Lung (tissue), 12 donors: ENCODE data around the gene DDX10. TPM values are rescaled to one million over a fixed set of nuclear protein-coding genes. Genes with fewer than 3 reads are reported as not detected.

Source experiments
- ATAC-seq: fragments of 200-7000 bp; cut with Tn5 transposase; one replicate; pipeline ENCODE4 v1.9.1; 2020; ENCODE audit warnings: moderate number of reproducible peaks; ENCODE audit not compliant: insufficient read depth, low FRiP score
- DNase-seq, 3 donors: peaks; one replicate each; pipeline ENCODE4 v3.0.0-alpha.2; 2013 to 2017
- H3K27ac ChIP-seq, 2 donors: one replicate each; pipeline ENCODE4 v1.5.1; 2013; ENCODE audit warnings: mild to moderate bottlenecking in 2 of 2, moderate library complexity in 2 of 2, control low read depth in 1 of 2, inconsistent platforms in 1 of 2, low read depth in 1 of 2, low read length in 1 of 2
- H3K27me3 ChIP-seq, 3 donors: one replicate each; pipeline ENCODE4 v1.5.1; 2013; ENCODE audit warnings: low read length in 2 of 3; ENCODE audit not compliant: control insufficient read depth in 3 of 3, insufficient read depth in 3 of 3
- H3K36me3 ChIP-seq, 4 donors: one replicate each; pipeline ENCODE4 v1.5.1; 2013; ENCODE audit warnings: low read length in 4 of 4, mild to moderate bottlenecking in 1 of 4, moderate library complexity in 1 of 4; ENCODE audit not compliant: control insufficient read depth in 4 of 4, insufficient read depth in 4 of 4
- H3K4me1 ChIP-seq, 5 donors: one replicate each; pipeline ENCODE4 v1.5.1; 2013; ENCODE audit warnings: low read length in 5 of 5, mild to moderate bottlenecking in 2 of 5, moderate library complexity in 1 of 5; ENCODE audit not compliant: control insufficient read depth in 5 of 5, insufficient read depth in 5 of 5
- H3K4me3 ChIP-seq: one replicate; pipeline ENCODE4 v1.5.1; 2013; ENCODE audit warnings: mild to moderate bottlenecking, control low read depth, moderate library complexity
- H3K9ac ChIP-seq, 2 donors: one replicate each; pipeline ENCODE4 v1.5.1; 2013; ENCODE audit warnings: low read length in 2 of 2, control low read depth in 1 of 2; ENCODE audit not compliant: insufficient read depth in 1 of 2
- H3K9me3 ChIP-seq, 4 donors: one replicate each; pipeline ENCODE4 v1.5.1; 2013; ENCODE audit warnings: low read length in 3 of 4, mild to moderate bottlenecking in 1 of 4, moderate library complexity in 1 of 4; ENCODE audit not compliant: control insufficient read depth in 4 of 4, insufficient read depth in 3 of 4
- WGBS, 2 donors: extraction: QIAGEN DNeasy Blood & Tissue Kit; methylation state at CpG; one replicate each; pipeline ENCODE4 v1.1.7; 2013; 5-methylcytosine and 5-hydroxymethylcytosine counted together
- polyA plus RNA-seq, 2 donors: library from polyadenylated mRNA; stranded (reverse); fragments of 200-250 nt; gene quantifications; one replicate each; pipeline ENCODE4 v1.2.1, GENCODE V29; 2013
- total RNA-seq, 2 donors: library from RNA; depleted of rRNA in 1 of 2; stranded (reverse); fragments of >200 nt in 1 of 2; gene quantifications; one replicate each; pipeline ENCODE4 v1.2.1, GENCODE V29; 2014 to 2021
- TF ChIP-seq, protein P1 (sequence below): IDR thresholded peaks from 2 replicates; pipeline ENCODE4 v1.5.1; 2012; ENCODE audit warnings: mild to moderate bottlenecking; ENCODE audit errors: control extremely low read depth, extremely low read depth
- donor health status: control.
- donor health status: control.
- donor health status: Bipolar disorder and iron deficiency.
- donor health status: healthy.
- donor health status: DM: yes; HTN: yes; CAD: no.

DDX10 gene
- total and polyA plus RNA-seq, 4 donors = 13.9 to 30.5 (median 18.8) TPM

DNA sequence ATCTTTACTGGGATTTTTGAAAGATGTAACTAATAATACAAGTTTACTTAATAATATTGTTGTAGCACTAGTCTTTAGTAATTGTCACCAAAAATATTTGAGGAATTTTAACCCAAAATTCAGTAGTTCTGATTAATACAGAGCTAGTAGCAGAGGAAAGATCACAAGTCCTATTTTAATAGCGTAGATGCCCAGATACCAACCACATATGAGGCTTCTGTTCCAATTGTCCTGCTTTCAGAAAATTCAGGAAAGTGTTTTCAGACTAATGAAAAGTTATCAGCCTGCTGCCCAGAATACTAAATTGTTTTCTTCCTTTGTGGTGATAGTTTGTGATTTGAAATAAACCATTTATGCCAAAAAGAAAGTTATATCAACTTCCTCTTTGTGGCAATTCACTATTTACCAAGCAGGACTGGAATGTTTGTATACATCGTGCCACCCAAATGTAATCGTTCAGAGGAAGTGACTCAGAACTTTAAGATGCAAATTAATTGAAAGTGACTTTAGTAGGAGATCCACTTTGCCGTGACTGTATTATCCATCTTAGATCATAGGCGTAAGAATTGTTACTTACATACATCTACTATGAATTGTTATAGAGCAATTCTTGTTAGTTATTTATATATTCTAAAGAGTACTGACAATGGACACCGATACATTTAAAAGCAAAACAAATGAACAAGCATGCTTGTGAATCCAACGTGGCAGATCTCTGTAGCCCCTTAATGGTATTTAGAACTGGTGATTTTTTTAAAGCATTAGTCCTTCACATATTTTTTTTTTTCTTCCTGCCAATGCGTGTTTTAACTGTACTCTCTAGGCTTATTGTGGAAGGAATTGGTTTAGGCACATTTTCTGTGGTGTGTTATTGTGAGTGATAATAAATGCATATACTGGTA, 231.0 kb downstream of the DDX10 start:
- Histone ChIP-seq H3K4me3 (no peak overlapping the region), H3K9me3 (no peaks in the 10 kb centered on the region), H3K9ac (no peak overlapping the region), H3K27me3 (no peaks in the 10 kb centered on the region), H3K36me3 (no peaks in the 10 kb centered on the region), H3K27ac (no peak overlapping the region), H3K4me1 (no peaks in the 10 kb centered on the region)
- no peak for DNase-seq
- WGBS, 2 donors = 31 to 37% methylated on average over 8 of the region's 8 CpGs
- peak; percentile 25 for ATAC-seq
- TF ChIP-seq, protein P1, sequence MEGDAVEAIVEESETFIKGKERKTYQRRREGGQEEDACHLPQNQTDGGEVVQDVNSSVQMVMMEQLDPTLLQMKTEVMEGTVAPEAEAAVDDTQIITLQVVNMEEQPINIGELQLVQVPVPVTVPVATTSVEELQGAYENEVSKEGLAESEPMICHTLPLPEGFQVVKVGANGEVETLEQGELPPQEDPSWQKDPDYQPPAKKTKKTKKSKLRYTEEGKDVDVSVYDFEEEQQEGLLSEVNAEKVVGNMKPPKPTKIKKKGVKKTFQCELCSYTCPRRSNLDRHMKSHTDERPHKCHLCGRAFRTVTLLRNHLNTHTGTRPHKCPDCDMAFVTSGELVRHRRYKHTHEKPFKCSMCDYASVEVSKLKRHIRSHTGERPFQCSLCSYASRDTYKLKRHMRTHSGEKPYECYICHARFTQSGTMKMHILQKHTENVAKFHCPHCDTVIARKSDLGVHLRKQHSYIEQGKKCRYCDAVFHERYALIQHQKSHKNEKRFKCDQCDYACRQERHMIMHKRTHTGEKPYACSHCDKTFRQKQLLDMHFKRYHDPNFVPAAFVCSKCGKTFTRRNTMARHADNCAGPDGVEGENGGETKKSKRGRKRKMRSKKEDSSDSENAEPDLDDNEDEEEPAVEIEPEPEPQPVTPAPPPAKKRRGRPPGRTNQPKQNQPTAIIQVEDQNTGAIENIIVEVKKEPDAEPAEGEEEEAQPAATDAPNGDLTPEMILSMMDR = no peak

- no peak for DNase-seq
- Histone ChIP-seq H3K4me3 (no peak overlapping the region), H3K27me3 (no peaks in the 10 kb centered on the region), H3K9ac (no peak overlapping the region), H3K4me1 (peaks cover 0 to under 1% (median 0%) of the 10 kb centered on the region in 5 donors), H3K9me3 (no peaks in the 10 kb centered on the region), H3K27ac (no peak overlapping the region), H3K36me3 (no peaks in the 10 kb centered on the region)
- no peak for ATAC-seq
- TF ChIP-seq, protein P1 = no peak
- WGBS, 2 donors = 97 to 100% methylated on average over 1 of the region's 1 CpG
Measured at GRCh38 chr11:108897071-108897481, 232.2 kb downstream of the DDX10 start.

- peaks cover 0 to 3% (median 0%) of the 10 kb centered on the region in 5 donors for H3K4me1 ChIP-seq
- TF ChIP-seq, protein P1 = no peak
- no peaks in the 10 kb centered on the region for H3K36me3 ChIP-seq
- H3K9ac ChIP-seq = no peak overlapping the region
- H3K27ac ChIP-seq = no peak overlapping the region
- ATAC-seq = no peak
- H3K4me3 ChIP-seq = no peak overlapping the region
- no peak for DNase-seq
- H3K27me3 ChIP-seq = no peaks in the 10 kb centered on the region
- H3K9me3 ChIP-seq = no peaks in the 10 kb centered on the region
- WGBS, 2 donors = 98 to 99% methylated on average over 5 of the region's 5 CpGs
Measured at GRCh38 chr11:108897916-108898315, 233.0 kb downstream of the DDX10 start.
